HG02610 (cell line): ENCODE measurements around the gene SIRPB2.

ENCODE experiments used
- ATAC-seq: cut with Tn5 transposase; IDR thresholded peaks from one replicate; pipeline ENCODE4 v1.9.1; 2021; ENCODE audit warnings: mild to moderate bottlenecking, moderate library complexity; ENCODE audit not compliant: unreplicated experiment

Gene SIRPB2

DNA sequence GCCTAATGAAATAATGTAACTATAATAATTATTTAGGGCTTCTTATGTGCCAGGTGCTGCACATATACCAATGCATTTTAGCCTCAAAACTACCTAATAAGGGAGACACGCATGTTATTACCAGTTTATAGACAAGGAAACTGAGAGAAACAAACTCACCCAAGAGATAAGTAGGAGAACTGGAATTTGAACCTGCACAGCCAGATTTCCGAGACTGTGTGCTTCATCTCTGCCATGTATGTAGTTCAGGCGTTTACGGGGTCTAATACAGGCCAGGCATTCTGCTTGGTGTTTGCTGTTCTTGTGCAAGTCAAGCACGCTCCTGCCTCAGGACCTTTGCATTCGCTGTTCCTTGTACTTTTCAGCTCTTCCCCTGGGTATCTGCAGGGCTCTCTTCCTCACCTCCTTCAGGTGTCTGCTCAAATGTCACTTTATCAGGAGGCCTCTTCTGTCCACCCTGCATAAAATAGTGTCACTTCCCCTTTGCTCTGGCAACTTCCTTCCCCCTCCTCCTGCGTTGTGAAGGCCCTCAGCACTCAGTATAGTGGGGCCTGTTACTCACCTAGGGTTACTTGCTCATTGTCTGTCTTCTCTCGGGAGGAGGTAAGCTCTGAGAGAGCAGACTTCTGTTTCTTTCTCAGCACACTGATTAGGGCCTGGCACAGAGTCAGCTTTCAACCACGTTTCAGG is 18.5 kb downstream of the SIRPB2 start:
- ATAC-seq, result no peak

DNA sequence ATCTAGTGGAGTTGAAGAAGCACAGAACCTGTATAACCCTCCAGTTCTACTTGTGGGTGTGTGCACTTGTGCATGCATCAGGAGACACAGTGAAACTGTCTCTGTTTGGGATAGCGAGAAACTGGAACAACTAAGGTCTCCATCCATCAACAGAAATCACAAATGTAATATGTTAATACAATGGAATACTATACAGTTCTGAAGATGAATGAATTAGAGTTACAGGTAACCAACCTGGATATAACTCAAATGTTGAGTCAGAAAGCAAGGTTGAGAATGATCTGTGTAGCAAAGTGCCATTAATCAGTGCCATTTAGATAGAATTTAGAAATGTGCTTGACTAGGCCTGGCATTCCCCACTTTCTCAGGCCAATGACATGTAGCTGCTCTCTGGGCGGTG is 20.0 kb downstream of the SIRPB2 start:
- no peak for ATAC-seq

DNA sequence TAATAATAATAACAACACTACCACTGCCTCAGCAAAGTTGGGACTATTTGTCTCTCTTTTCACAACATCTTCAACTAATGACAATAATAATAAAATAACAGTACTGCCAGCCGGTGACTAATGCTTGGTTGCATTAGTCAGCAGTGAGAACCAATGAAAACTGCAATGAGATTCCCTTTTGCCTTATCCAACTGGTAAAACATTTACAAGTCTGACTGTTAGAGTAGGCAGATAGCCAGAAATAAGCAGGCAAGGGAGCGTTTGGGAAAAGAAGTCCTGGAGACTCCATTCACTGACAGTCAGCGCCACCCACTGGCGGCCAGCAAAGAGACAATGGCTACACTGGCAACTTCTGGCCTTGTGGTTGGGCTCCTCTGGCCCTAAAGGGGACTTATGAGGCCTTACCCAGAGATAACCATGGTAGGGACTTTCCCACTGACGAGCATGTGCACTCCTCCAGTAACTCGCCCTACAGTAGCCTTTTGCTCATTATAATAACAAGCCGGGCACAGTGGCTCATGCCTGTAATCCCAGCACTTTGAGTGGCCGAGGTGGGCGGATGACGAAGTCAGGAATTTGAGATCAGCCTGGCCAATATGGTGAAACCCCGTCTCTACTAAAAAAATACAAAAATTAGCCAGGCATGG is 21.2 kb downstream of the SIRPB2 start:
- ATAC-seq, result no peak

DNA sequence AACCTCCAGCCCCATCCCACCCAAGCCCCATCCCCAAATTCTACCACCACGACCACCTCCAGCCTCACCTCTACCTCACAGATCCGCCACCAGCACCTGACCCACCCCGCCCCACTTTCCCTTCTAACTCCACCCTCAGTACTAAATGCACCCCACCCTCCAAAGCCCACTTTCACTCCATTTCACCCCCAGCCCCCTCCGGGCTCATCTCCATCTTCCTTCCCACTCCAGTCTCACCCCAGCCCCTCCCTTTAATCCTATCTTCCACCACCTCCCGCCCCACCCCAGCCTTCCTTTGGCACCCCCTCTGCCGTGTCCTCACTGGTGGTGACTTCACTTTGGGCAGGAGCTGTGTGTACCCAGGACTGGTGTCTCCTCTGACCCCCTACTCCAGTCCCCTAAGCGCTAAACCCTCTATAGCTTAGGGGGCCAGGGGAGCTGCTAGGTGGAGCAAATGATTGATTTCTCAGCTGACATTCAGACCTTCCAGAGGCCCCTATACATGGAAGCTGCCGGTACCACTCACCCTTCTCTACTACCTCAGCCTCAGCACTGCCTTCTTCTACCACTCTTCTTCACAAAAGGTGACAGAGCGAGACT is 21.8 kb downstream of the SIRPB2 start:
- no peak for ATAC-seq

DNA sequence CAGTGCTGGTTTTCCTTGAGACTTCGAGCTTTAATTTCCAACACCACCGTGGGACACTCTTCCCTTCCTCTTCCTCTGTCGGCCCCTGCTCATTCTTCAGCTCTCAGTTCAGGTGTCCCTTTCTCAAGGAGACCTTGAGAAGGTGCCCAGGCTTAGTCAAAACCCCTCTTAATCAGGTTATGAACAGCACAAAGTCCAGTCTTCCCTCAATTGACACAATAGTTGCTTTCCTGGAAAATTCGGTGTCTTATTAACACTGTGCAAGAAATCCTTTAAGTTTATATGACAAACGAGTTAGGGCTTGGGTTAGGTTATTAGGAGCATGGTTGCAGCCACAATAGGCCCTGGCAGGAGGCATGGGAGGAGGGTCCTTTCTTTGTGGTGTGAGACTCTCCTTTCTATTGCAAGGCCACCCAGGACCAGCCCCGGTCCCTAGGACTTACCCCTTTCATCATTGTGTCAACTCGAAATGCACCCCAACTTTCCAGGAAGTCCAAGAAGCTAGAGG is 23.0 kb downstream of the SIRPB2 start:
- no peak for ATAC-seq

DNA sequence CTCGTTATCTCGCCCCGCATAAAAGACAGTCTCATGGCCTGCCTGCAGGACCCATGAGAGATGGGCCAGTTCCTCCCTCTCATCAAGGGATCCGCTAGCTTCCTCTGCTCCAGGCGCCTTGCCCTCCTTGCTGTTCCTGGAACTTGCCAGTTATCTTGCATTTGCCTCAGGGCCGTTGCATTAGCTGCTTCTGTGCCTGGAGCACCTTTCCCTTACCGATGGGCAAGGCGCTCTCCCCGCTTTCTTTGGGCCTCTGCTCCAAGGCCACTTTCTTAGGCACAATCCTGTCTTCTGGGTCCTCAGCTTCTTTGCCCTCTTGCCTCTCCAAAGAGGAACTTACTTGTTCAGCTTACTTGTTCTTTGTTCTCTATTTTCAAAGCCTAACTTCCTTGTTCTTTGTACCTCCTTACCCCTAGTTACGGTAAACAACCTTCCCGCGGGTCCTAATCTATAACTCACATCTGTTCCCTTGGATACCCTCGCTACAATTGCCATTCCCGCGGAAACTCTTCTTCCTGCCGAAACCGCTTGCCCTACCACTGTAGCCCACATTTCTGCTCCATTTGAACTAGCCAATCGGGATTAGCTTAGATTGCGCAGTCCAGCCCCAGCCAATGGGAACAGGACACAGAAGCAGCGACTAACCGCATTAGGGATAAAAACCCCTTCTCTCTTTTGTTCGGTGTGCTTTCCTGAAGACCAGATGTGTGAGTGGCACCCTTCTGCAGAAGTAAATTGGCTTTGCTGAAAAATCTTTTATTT is 23.7 kb downstream of the SIRPB2 start:
- no peak for ATAC-seq

DNA sequence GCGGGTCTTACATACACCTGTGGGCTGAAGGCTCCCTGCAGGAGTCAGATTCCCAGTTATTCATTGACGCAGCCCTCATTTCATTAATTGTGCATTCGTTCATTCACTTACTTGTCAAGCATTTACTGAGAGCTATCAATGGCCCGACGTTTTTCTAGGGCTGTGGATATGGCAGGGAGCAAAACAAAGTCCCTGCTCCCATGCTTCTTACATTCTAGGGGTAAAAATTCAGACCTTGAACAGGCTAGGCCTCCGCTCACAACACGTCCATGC is 24.2 kb downstream of the SIRPB2 start:
- ATAC-seq, result no peak

DNA sequence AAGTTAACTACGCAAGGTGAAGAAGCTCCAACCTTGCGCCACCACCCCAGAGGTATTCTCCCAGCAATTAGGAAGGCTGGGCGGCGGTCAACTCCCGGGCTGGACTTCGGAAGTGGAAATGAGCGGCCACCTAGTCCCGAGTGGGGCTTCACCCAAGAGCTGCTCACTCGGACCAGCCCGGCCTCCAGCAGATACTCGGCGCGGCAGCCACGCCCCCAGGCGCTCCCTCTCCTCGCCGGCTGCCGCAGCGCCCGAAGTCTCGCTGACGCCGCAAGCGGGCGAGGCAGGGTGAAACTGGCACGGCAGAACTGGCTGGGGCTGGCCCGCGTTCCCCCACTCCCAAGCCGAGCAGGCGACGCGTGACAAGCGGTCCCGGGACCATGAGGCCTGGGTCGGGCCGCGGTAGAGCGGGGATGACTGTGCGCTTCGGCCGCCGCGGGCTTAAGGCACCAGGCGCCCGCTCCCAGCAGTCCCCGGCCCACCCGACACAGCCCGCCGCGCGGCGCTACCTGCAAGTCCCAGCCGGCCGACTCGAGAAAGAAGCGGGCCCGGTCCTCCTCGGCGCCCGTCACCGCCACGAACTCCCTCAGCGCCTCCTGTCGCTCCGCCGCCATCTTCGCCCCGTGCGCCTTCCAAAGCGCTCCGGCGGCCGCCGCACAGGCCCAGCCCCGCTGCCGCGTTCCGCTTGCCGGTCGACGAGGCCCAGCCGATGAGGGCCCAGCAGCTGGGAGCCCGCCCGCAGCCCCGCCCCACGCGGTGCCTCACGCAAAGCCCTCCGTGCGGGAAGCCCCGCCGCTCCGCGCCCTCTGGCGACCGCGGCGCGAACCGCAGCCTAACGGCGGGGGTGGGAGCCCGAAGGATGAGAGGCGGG is 24.8 kb downstream of the SIRPB2 start, which contains the start of gene NSFL1C:
NSFL1C (minus strand) TSS at position 639 of the 871 bp plus-strand sequence; CDS start at position 614, 25 bp downstream.
- ATAC-seq, result peak; percentile 89

DNA sequence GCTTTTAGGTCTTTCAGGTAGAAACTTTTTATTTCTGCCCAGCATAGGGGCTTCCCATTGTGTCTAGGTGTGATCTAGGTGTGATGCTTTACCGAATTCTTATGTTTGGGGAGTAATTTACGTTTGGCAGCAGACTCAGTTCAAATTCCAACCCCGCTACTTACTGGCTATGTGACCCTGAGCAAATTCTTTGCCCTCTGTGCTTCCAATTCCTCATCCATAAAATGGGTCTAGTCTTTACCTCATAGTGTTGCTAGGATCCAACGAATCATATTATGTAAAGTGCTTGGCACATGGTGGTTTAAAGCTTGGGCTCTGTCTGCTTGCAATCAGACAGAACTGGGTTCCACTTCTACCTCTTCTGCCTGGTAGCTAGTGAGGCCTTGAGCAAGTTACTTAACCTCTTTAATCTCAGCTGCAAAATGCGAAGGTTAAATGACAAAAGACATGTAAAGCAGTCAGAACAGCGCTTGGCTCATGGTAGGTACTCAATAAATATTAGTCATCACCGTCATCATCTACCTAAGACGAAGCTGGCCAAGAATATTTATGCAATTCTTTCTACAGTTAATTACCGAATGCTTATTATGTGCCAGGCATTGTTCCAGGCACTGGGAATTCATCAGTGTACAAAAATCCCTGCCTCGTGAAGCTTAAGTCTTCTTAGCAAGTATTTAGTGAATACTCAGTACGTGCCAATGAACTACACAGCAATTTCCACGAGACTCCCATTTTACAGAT is 25.6 kb downstream of the SIRPB2 start:
- no peak for ATAC-seq

DNA sequence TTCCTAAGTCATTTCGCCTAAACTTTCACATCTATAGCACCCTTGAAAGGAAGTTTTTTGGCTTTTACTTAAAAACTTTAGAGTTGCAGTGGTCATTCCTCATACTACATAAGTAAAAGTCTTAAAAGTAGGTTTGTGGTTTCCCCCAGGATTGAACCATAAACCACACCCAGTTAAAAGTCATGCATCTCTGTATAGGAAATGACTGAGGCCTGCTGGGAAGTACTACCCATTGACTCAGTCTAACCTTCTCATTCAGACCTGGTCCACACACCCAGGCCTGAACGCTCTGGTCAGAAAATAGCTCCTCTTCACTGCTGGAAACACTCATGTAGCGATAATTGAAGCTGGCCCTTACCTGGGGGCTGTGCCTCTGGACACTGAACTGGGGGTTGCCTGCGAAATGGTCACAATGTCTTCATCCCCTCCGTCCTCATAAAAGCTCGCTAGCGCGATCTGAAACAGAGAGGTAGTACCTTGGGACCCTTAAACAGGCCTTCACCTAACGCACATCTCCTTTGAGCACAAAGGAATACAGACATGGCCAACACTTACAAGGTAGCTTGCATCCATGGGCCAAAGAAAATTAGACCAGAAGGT is 27.1 kb downstream of the SIRPB2 start:
- ATAC-seq, result no peak

DNA sequence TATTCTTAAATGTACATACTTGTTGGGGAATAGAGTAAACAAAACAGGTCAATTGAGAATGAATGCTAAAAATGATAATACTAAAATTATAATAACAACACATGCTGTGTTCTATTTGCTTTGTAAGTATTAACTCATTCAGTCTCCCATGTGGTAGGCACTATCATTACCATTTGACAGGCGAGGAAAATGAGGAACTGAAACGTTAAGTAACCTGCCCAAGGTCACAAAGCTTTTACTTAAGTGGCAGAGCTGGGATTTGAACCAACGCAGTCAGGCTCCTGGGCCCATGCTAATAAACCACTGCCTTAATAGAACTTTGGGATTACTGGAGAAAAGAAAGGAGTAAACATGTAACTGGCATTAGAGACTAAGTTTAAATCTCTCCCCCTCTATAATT is 28.4 kb downstream of the SIRPB2 start:
- ATAC-seq, result no peak

DNA sequence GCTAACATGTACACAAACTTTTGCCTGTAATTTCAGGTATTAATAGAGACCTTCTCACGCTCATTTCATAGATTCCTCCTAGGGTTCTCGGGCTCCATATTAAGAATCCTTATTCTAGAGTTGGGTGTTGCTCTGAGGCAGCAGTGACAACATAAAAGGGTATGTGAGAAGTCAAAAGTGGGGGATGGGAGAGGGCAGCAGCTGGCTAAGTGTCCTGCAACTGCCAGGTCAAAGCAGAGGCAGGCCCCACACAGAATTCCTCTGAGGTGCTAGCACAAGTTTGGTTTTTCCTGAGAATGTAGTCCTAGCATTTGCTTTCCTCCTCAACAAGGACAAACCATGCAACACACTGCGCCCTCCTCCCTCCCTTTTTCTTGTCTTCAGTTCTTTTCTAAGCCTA is 29.2 kb downstream of the SIRPB2 start:
- no peak for ATAC-seq

DNA sequence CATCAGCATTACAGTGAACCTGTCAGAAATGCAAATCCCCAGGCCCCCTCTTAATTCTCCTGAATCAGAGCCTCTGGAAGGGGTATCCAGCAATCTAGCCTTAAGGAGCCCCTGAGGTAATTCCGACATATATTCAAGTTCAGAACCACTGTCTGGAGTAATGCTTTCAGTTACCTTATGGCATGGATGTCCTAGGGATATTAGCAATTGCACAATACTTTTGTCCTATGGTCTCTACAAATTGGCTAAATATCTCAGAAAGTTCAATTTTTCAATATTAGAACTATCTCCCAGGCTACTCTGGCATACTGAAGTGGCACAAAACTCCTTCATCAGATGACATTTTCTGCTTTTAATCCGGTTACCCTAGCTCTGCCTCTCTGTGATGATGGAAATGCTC is 30.9 kb downstream of the SIRPB2 start:
- ATAC-seq, result no peak

DNA sequence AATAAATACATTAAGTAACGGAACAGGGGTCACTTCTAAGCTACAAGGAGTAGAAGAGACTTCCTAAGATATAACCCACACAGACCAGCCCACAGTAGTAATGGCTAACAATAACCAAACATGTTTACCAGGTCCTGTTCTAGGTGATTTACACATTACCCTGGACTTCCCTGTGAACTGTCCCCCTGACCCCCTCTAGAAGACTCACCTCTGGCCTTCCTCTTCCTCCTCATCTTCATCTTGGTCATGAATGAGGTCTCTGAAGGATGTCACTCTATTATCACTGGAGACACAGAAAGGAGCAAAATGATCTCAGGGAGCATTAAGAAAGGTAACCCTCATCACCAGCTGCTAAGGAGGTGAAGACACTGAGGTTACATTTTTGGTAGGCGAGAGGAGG is 33.2 kb downstream of the SIRPB2 start:
- no peak for ATAC-seq

DNA sequence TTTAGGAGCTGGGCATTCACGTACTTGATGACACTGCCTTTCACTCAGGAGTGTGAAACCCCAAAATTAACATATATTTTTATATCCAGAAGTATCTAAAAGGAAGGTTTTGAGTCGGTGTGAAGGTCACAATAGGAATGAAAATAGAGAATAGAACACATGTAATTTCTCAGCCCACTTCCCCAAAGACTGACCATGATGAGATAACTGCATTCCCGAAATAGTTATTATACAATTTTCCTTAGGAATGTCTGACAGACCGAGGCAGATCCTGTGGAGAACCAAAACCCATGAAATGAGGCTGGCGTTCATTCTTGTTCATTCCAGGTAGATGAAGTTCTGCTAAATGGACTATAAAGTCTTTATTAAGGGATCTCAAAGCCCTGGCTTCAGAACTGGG is 34.9 kb downstream of the SIRPB2 start:
- no peak for ATAC-seq

DNA sequence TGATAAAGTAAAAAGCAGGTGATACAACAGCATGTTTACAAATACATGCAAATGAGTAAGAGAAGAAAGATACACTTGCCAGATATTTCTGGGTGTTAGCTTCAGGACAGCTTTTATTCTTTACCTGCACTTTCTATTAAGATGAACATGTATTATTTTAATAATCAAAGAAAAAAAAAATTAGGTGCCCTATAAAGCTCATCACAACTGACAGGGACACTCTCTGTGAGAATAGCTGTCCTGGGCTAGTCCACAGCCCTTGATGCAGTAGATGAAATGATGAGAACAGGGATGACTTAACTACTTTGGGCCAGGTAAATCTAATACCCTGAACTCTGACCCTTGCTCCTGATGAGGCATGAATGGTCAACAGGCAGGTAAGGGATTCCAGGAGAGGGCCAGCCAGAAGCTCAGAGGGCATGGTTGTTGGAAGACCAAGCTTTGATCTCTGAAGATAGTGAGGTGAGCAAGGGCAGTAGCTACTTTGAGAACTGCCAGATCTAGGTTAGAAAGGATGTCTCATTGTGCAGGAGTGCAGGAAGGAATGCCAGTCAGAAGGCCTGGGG is 40.2 kb downstream of the SIRPB2 start:
- no peak for ATAC-seq

DNA sequence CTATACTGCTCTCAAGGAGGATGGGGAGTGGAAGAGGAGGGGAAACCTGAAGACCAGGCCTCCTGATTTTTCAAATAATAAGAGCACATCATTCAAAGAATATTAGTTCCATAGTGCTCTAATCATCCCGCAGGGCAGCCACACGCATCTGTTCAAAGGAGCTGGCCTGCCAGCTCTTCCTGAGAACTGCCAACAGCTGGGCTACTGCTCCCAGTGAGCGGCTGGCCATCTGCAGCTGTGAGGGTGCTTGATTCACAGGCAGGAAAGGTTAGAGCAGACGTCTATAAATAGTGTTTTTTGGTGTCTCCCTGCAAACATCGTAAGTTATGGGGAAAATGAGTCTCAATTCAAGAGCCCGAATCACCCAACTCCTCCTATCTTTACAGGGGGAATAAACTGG is 41.9 kb downstream of the SIRPB2 start:
- no peak for ATAC-seq

DNA sequence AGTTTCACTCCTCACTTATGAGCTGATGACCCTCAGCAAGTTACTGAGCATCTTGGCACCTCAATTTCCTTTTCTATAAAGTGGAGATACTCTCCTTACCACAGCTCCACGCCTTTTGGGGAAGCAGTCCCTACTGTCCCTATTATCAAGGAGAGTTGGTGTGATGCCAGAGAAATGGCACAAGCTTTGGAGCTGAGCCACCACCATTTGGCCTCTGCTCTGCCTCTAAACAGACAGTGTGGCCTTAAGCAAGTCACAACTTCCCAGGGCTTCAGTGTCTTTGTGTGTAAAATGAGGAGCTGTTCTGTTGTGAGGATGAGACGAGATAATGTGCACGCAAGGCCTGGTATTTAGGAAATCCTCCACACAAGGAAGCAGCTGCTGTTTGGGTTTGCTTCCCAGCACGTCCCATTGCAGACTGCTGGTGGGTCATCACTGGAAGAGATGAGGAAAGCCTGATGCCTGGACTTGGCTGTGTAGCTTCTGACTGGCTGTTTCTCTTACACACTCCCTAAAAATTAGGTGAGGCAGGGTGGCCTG is 43.1 kb downstream of the SIRPB2 start:
- ATAC-seq, result no peak

DNA sequence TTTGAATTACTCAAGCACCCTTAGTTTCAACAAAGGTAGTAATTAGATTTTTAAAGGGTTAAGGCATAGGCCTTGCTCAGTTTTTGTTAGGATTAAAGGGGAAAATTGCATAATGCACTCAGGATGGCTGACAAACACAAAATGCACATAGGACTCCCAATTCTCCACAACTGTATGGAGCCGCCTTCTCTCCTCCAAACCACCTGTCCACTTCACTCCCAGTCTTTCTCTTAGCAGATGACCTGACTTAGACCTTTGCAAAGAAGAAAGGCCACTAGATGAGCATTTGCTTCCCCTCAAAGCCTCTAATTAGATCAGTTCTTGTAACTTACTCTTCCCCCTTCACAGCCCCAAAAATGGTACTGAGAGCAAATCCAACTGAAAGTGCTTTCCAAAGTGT is 44.7 kb downstream of the SIRPB2 start:
- no peak for ATAC-seq
